ENCODE measurements around the gene FOXO1. TPM values are rescaled to one million over a fixed set of nuclear protein-coding genes. Genes with fewer than 3 reads are reported as not detected.

The FOXO1 gene
- total and polyA plus RNA-seq, 7 donors: 9.0 to 36.8 (median 30.9) TPM

- DNase-seq: no peak
- Histone ChIP-seq H3K9me3 (no peaks in the 10 kb centered on the region), H3K4me1 (peaks cover 0 to 58% (median 36%) of the 10 kb centered on the region in 4 donors), H3K36me3 (peaks cover 0 to 15% (median 2%) of the 10 kb centered on the region in 4 donors), H3K4me3 (no peak overlapping the region), H3K27me3 (no peaks in the 10 kb centered on the region), H3K27ac (peak overlapping the region in 3 of 4 donors; percentile 20 to 45 (median 37))
- intact Hi-C loops (cut with DNase I): no loop called here
- TF ChIP-seq POLR2AphosphoS5 (IDR thresholded peaks at IDR 0.05) (no peak), POLR2A (IDR thresholded peaks at IDR 0.05) (no peak), CTCF (IDR thresholded peaks at IDR 0.05) (no peak), EP300 (IDR thresholded peaks at IDR 0.05) (no peak)
- 84 to 89% methylated on average over 14 of the region's 14 CpGs for WGBS, 2 donors
These were observed 102.9 kb downstream of the FOXO1 start for GRCh38 chr13:40563350-40564125.

- H3K4me1 ChIP-seq: peaks cover 0 to 53% (median 32%) of the 10 kb centered on the region in 4 donors
- WGBS, 2 donors: 53 to 89% methylated on average over 6 of the region's 6 CpGs
- H3K4me3 ChIP-seq: no peak overlapping the region
- H3K9me3 ChIP-seq: no peaks in the 10 kb centered on the region
- no peak for TF ChIP-seq POLR2A (IDR thresholded peaks at IDR 0.05)
- TF ChIP-seq EP300 (IDR thresholded peaks at IDR 0.05): no peak
- no peak for TF ChIP-seq CTCF (IDR thresholded peaks at IDR 0.05)
- no peak for DNase-seq
- peaks cover 0 to 15% (median 2%) of the 10 kb centered on the region in 4 donors for H3K36me3 ChIP-seq
- no peaks in the 10 kb centered on the region for H3K27me3 ChIP-seq
- intact Hi-C loops (cut with DNase I): no loop called here
- peak overlapping the region in 3 of 4 donors; percentile 20 to 45 (median 37) for H3K27ac ChIP-seq
These were observed 103.5 kb downstream of the FOXO1 start for GRCh38 chr13:40562975-40563349.

- Histone ChIP-seq H3K27ac (no peak overlapping the region), H3K4me3 (no peak overlapping the region), H3K9me3 (no peaks in the 10 kb centered on the region), H3K4me1 (peaks cover 0 to 31% (median 23%) of the 10 kb centered on the region in 4 donors), H3K36me3 (peaks cover 0 to 15% (median 2%) of the 10 kb centered on the region in 4 donors), H3K27me3 (no peaks in the 10 kb centered on the region)
- intact Hi-C loops (cut with DNase I): no loop called here
- WGBS, 2 donors: 85 to 95% methylated on average over 9 of the region's 9 CpGs
- TF ChIP-seq POLR2A (IDR thresholded peaks at IDR 0.05) (no peak), POLR2AphosphoS5 (IDR thresholded peaks at IDR 0.05) (no peak), CTCF (IDR thresholded peaks at IDR 0.05) (no peak), EP300 (IDR thresholded peaks at IDR 0.05) (no peak)
- DNase-seq: no peak
These were observed 106.5 kb downstream of the FOXO1 start for GRCh38 chr13:40559915-40560314.

- H3K4me1 ChIP-seq: peaks cover 0 to 18% (median 11%) of the 10 kb centered on the region in 4 donors
- H3K27me3 ChIP-seq: no peaks in the 10 kb centered on the region
- H3K27ac ChIP-seq: no peak overlapping the region
- H3K9me3 ChIP-seq: no peaks in the 10 kb centered on the region
- H3K36me3 ChIP-seq: peaks cover 0 to 15% (median 2%) of the 10 kb centered on the region in 4 donors
- intact Hi-C loops (cut with DNase I): no loop called here
- WGBS, 2 donors: 15 to 46% methylated on average over 1 of the region's 1 CpG
- no peak for DNase-seq
- H3K4me3 ChIP-seq: no peak overlapping the region
- TF ChIP-seq POLR2A (IDR thresholded peaks at IDR 0.05) (no peak), CTCF (IDR thresholded peaks at IDR 0.05) (no peak), POLR2AphosphoS5 (IDR thresholded peaks at IDR 0.05) (peak in 2 of 4 donors; percentile 15 to 50), EP300 (IDR thresholded peaks at IDR 0.05) (peak in 1 of 4 donors; percentile 15)
These were observed 107.8 kb downstream of the FOXO1 start for GRCh38 chr13:40558656-40559055.

All from sigmoid colon (tissue), 7 donors.